ENCODE data around the gene VSIG10L2. TPM values are rescaled to one million over a fixed set of nuclear protein-coding genes. Genes with fewer than 3 reads are reported as not detected.

VSIG10L2 gene
- polyA plus RNA-seq, 2 of the 4 experiments (the other 2 are of a cell fraction): not detected

DNA sequence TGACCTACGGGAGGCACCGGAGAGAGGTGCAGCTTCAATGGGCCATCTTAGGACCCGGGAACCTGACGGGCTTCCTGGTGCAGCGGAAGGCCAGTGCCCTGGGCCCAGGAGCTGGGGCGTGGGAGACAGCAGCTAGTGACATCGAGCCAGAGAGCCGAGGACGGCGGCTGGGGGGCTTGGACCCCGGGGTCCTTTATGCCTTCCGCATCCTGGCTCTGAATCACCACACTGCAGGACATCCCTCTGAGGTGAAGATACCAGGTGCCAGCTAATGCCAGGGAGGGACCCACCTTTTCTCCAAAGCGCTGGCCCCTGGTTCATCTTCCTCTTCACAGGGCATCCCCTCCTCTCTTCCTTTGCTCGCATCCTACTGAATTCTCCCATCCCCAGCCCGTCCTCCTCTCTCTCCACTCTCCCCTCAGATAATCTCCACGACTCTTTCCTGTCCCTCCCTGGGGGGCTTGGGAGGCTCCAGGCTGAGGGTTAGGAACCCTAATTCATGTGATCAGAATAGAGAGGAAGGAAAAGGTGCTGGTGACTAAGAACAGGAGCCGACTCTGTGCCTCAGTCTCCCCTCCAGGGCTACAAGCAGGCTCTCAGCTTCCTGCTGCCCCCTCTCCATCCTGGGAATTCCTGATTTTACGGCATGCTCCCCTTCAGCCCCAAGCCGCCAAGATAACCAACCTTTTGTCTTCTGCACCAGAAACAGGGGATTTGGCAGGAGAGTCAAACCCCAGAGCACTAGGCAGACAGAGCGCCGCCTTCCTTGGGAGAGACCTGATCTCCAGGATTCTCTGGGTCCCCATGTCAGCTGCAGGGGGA is 8.5 kb downstream of the VSIG10L2 start (continued):
- no peak for TF ChIP-seq SREBF2 (IDR thresholded peaks at IDR 0.05)

DNA sequence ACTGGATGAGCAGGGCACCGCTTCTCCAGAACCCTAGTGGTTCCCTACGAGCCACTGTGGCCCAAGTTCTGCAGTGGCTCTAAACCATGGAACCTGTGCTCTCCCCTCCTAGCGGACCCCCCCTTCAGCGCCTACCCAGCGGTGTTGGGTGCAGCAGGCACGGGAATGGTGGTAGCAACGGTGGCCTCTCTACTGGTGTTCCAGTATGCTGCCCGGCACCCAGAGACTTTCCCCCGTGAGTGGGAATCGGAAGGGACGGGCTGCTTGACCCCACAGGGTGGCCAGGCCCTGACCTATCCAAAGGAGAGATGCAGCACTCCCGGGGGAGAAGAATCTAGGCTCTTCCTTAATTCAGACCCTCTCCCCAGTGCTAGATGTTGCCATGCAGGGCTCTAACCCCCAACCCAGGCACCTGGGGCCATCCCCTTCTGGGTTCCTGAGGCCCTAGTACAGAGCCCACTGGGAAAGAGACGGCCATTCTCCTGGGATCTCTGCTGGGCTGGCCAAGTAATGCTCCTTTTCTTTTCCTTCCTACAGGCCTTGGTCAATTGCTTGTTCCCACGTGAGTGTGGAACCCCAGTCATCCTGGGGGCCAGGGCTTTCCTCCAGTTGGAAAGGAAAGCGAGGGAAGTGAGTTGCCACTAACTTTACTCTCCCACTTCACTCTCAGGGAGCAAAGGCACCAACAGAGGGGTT is 9.2 kb downstream of the VSIG10L2 start:
- CTCF ChIA-PET: interaction anchor here (0.5 kb wide), 1 partner anchor 96 kb away, joined by 4 read pairs; no protein-coding TSS in a partner anchor
- Histone ChIP-seq H3K4me2 (no peak overlapping the region), H3K4me3 (no peak overlapping the region), H3K27ac (no peak overlapping the region), H3K4me1 (no peaks in the 10 kb centered on the region), H3K9me3 (no peaks in the 10 kb centered on the region)
- 60% methylated on average over 11 of the region's 15 CpGs for WGBS (ENCODE audit: missing lambda C conversion rate)
- POLR2A ChIA-PET: no interaction called here
- FAIRE-seq (no peak), ATAC-seq (no peak), DNase-seq (ENCODE audit: low read depth in 1 of 2, low spot score in 1 of 2) (no peak)
- no peak for TF ChIP-seq JUN (IDR thresholded peaks at IDR 0.05)
- no peak for TF ChIP-seq ESRRA (IDR thresholded peaks at IDR 0.05; ENCODE audit: borderline replicate concordance, low read length)
- TF ChIP-seq JUNB (IDR thresholded peaks at IDR 0.05): no peak

DNA sequence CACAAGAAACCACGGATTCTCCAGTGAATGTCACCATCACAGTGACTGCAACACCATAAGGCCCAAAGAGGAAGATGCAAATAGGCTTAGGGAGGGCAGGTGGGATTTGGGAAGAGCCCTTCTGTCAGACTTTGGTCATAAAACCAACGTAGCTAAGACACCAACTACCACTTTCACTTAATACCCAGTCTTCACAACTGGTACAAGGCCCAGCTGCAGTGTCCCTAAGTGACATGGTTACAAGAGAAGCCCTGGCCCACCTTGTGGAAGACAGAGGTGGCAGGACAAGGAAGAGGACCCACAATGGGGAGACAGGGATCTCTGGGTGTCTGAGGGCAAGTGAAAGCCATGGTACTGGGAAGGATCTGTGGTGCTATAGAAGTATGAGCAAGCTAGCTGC is 10.0 kb downstream of the VSIG10L2 start:
- POLR2A ChIA-PET: no interaction called here
- CTCF ChIA-PET: no interaction called here

DNA sequence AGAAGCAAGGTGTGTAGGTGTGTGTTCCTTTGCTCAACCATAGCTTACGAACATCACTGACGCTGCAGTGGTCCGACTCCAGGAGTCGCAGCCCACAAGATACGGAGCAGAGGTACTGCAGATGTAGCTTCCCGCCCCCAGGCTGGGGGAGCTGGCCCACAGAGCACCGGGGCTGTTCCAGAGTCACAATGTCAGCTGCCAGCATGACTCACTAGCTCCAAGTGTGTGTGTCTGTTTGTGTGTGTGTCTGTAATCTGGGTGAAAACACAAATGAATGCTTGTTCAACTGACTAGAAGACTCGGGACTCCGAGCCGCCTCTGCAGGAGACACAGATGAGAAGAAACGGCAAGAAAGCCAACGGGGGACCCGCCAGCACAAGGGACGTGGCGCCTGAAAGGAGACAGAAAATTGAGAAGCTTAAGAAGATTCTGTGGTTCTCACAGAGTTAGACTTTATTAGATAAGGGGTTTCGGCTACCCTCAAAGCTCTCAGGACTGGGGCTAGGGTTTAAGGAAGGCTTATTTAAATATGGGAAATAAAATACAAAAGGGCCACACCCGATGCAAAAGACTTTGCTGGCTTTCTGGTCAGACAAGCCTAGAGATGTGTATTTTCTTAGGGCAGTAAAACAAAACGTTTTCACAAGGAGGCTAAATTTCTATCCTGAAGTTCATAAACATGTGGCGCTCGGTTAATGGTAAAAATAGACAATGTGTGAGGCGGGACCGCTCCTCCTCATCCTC is 10.7 kb downstream of the VSIG10L2 start:
- ATAC-seq (no peak), DNase-seq (ENCODE audit: low read depth in 1 of 2, low spot score in 1 of 2) (no peak), FAIRE-seq (no peak)
- Histone ChIP-seq H3K9me3 (no peaks in the 10 kb centered on the region), H3K4me1 (no peaks in the 10 kb centered on the region), H3K27ac (no peak overlapping the region), H3K4me2 (no peak overlapping the region), H3K4me3 (no peak overlapping the region)
- WGBS (ENCODE audit: missing lambda C conversion rate): 74% methylated on average over 19 of the region's 22 CpGs
- CTCF ChIA-PET: no interaction called here
- POLR2A ChIA-PET: no interaction called here
- TF ChIP-seq, protein P1, sequence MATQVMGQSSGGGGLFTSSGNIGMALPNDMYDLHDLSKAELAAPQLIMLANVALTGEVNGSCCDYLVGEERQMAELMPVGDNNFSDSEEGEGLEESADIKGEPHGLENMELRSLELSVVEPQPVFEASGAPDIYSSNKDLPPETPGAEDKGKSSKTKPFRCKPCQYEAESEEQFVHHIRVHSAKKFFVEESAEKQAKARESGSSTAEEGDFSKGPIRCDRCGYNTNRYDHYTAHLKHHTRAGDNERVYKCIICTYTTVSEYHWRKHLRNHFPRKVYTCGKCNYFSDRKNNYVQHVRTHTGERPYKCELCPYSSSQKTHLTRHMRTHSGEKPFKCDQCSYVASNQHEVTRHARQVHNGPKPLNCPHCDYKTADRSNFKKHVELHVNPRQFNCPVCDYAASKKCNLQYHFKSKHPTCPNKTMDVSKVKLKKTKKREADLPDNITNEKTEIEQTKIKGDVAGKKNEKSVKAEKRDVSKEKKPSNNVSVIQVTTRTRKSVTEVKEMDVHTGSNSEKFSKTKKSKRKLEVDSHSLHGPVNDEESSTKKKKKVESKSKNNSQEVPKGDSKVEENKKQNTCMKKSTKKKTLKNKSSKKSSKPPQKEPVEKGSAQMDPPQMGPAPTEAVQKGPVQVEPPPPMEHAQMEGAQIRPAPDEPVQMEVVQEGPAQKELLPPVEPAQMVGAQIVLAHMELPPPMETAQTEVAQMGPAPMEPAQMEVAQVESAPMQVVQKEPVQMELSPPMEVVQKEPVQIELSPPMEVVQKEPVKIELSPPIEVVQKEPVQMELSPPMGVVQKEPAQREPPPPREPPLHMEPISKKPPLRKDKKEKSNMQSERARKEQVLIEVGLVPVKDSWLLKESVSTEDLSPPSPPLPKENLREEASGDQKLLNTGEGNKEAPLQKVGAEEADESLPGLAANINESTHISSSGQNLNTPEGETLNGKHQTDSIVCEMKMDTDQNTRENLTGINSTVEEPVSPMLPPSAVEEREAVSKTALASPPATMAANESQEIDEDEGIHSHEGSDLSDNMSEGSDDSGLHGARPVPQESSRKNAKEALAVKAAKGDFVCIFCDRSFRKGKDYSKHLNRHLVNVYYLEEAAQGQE (IDR thresholded peaks at IDR 0.05): no peak
- TF ChIP-seq HEYL (CRISPR knock-in tag; IDR thresholded peaks at IDR 0.05): no peak
- no peak for TF ChIP-seq KDM5A (IDR thresholded peaks at IDR 0.05)
- TF ChIP-seq SREBF2 (IDR thresholded peaks at IDR 0.05): no peak
- no peak for TF ChIP-seq BHLHE40 (IDR thresholded peaks at IDR 0.05; ENCODE audit: low read depth, low read length)
- TF ChIP-seq MAZ (IDR thresholded peaks at IDR 0.05; ENCODE audit: borderline replicate concordance, low read depth, low read length): no peak
- no peak for TF ChIP-seq EHF (CRISPR knock-in tag; IDR thresholded peaks at IDR 0.05)
- TF ChIP-seq NR3C1 (IDR thresholded peaks at IDR 0.05): no peak
- TF ChIP-seq RFX5 (IDR thresholded peaks at IDR 0.05): no peak
- no peak for TF ChIP-seq KDM1A (IDR thresholded peaks at IDR 0.05; ENCODE audit: low read depth)
- TF ChIP-seq, protein P2, sequence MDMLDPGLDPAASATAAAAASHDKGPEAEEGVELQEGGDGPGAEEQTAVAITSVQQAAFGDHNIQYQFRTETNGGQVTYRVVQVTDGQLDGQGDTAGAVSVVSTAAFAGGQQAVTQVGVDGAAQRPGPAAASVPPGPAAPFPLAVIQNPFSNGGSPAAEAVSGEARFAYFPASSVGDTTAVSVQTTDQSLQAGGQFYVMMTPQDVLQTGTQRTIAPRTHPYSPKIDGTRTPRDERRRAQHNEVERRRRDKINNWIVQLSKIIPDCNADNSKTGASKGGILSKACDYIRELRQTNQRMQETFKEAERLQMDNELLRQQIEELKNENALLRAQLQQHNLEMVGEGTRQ (IDR thresholded peaks at IDR 0.05): no peak

More for the DNA sequence above, 10.0 kb downstream of the VSIG10L2 start:
- no peak for DNase-seq (ENCODE audit: low read depth in 1 of 2, low spot score in 1 of 2)
- no peak for FAIRE-seq
- no peak for TF ChIP-seq EP300 (IDR thresholded peaks at IDR 0.05)
- TF ChIP-seq RAD21 (conservative IDR thresholded peaks at IDR 0.05 in 1 of 2, IDR thresholded peaks at IDR 0.05 in 1 of 2): no peak
- no peak for TF ChIP-seq EHF (CRISPR knock-in tag; IDR thresholded peaks at IDR 0.05)
- no peak for TF ChIP-seq FOSB (CRISPR knock-in tag; IDR thresholded peaks at IDR 0.05)
- no peak for TF ChIP-seq RARB (CRISPR knock-in tag; IDR thresholded peaks at IDR 0.05)
- TF ChIP-seq, protein P3, sequence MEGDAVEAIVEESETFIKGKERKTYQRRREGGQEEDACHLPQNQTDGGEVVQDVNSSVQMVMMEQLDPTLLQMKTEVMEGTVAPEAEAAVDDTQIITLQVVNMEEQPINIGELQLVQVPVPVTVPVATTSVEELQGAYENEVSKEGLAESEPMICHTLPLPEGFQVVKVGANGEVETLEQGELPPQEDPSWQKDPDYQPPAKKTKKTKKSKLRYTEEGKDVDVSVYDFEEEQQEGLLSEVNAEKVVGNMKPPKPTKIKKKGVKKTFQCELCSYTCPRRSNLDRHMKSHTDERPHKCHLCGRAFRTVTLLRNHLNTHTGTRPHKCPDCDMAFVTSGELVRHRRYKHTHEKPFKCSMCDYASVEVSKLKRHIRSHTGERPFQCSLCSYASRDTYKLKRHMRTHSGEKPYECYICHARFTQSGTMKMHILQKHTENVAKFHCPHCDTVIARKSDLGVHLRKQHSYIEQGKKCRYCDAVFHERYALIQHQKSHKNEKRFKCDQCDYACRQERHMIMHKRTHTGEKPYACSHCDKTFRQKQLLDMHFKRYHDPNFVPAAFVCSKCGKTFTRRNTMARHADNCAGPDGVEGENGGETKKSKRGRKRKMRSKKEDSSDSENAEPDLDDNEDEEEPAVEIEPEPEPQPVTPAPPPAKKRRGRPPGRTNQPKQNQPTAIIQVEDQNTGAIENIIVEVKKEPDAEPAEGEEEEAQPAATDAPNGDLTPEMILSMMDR (IDR thresholded peaks at IDR 0.05): no peak
- TF ChIP-seq JUNB (IDR thresholded peaks at IDR 0.05): no peak
- no peaks in the 10 kb centered on the region for H3K9me3 ChIP-seq
- no peaks in the 10 kb centered on the region for H3K4me1 ChIP-seq
- no peak overlapping the region for H3K4me3 ChIP-seq
- H3K27ac ChIP-seq: no peak overlapping the region
- H3K4me2 ChIP-seq: no peak overlapping the region
- 74% methylated on average over 2 of the region's 2 CpGs for WGBS (ENCODE audit: missing lambda C conversion rate)
- ATAC-seq: no peak
